NCI-H2107 (cell line): Measurements from ENCODE around the gene TK1.
"Not testable (repeated sequence)": the region's sequence is repeated elsewhere in the genome, so short reads cannot be mapped to it uniquely, and the experiment has no call there.

Source experiments
- DNase-seq: peaks from one replicate; lab custom pipeline; 2025; lab: John Stamatoyannopoulos, UW

The TK1 gene

GRCh38 chr17:78148286-78149016 is 38.4 kb downstream of the TK1 start:
- DNase-seq: no peak

GRCh38 chr17:78147315-78147998 is 39.4 kb downstream of the TK1 start:
- DNase-seq: no peak

- no peak for DNase-seq
Observed at GRCh38 chr17:78146881-78147280, 40.0 kb downstream of the TK1 start.

- DNase-seq: no peak
Observed at GRCh38 chr17:78146471-78146869, 40.4 kb downstream of the TK1 start.

GRCh38 chr17:78144736-78145641 is 41.9 kb downstream of the TK1 start:
- no peak for DNase-seq

- DNase-seq: no peak
Observed at GRCh38 chr17:78144147-78144719, 42.6 kb downstream of the TK1 start.

- DNase-seq: no peak
Observed at GRCh38 chr17:78143214-78144146, 43.4 kb downstream of the TK1 start.

GRCh38 chr17:78142119-78142861 is 44.6 kb downstream of the TK1 start:
- no peak for DNase-seq

- DNase-seq: no peak
Observed at GRCh38 chr17:78141437-78142118, 45.3 kb downstream of the TK1 start.

GRCh38 chr17:78140169-78141051 is 46.4 kb downstream of the TK1 start:
- no peak for DNase-seq

- not testable (repeated sequence) for DNase-seq
Observed at GRCh38 chr17:78139861-78140168, 47.0 kb downstream of the TK1 start.

GRCh38 chr17:78138204-78139060 is 48.4 kb downstream of the TK1 start:
- DNase-seq: no peak

- DNase-seq: no peak
Observed at GRCh38 chr17:78137392-78138203, 49.3 kb downstream of the TK1 start.

- no peak for DNase-seq
Observed at GRCh38 chr17:78135858-78136500, 50.9 kb downstream of the TK1 start.

GRCh38 chr17:78134899-78135385 is 51.9 kb downstream of the TK1 start:
- DNase-seq: no peak
